Epithelial cell of esophagus (primary cell): ENCODE results near the gene AP1G1.

Experiments
- DNase-seq: peaks from one replicate; pipeline ENCODE4 v3.0.0; 2010; ENCODE audit warnings: low read depth
- H3K4me3 ChIP-seq: 2 replicates; pipeline ENCODE4 v1.5.1; 2011; ENCODE audit warnings: mild to moderate bottlenecking, low read length, control low read depth
- CTCF ChIP-seq: IDR thresholded peaks from 2 replicates; pipeline ENCODE4 v1.5.1; 2011; ENCODE audit warnings: low read depth, mild to moderate bottlenecking, low read length, control low read depth, inconsistent platforms; ENCODE audit not compliant: insufficient read depth; ENCODE audit errors: missing control alignments

The AP1G1 gene

GRCh38 chr16:71734511-71734910, 74.1 kb downstream of the AP1G1 start:
- no peak for TF ChIP-seq CTCF
- no peak overlapping the region for H3K4me3 ChIP-seq
- DNase-seq, result no peak

- H3K4me3 ChIP-seq, result no peak overlapping the region
- DNase-seq, result no peak
- no peak for TF ChIP-seq CTCF
Measured at GRCh38 chr16:71732587-71732986, 76.0 kb downstream of the AP1G1 start.

GRCh38 chr16:71727551-71728324, 80.9 kb downstream of the AP1G1 start:
- no peak for DNase-seq
- no peak overlapping the region for H3K4me3 ChIP-seq
- no peak for TF ChIP-seq CTCF

GRCh38 chr16:71726476-71727315, 81.9 kb downstream of the AP1G1 start:
- no peak for TF ChIP-seq CTCF
- peak; percentile 4 for DNase-seq
- no peak overlapping the region for H3K4me3 ChIP-seq

- no peak for TF ChIP-seq CTCF
Measured at GRCh38 chr16:71724320-71724751, 84.3 kb downstream of the AP1G1 start, which contains the start of gene PHLPP2. TSS of gene PHLPP2 (minus strand) at chr16:71724701. CDS start at chr16:71714795, 9,906 bp downstream.

GRCh38 chr16:71723537-71724319, 84.9 kb downstream of the AP1G1 start:
- peak; percentile 69 for DNase-seq
- H3K4me3 ChIP-seq, result peak overlapping the region; percentile 46
- no peak for TF ChIP-seq CTCF

More at GRCh38 chr16:71724320-71724751, 84.3 kb downstream of the AP1G1 start, which contains the start of gene PHLPP2:
- DNase-seq, result no peak
- peak within 1 kb of the TSS; percentile 46 for H3K4me3 ChIP-seq
